ENCODE results near the gene NSG1.

NSG1 gene

GRCh38 chr4:4396628-4397440 is 9.9 kb downstream of the NSG1 start:
- ATAC-seq = no peak

- no peak for ATAC-seq
Measured at GRCh38 chr4:4397441-4397819, 10.5 kb downstream of the NSG1 start.

- ATAC-seq = no peak
Measured at GRCh38 chr4:4398430-4398829, 11.5 kb downstream of the NSG1 start.

GRCh38 chr4:4401036-4401435 is 14.1 kb downstream of the NSG1 start:
- ATAC-seq = no peak

- ATAC-seq = no peak
Measured at GRCh38 chr4:4402966-4403365, 16.1 kb downstream of the NSG1 start.

GRCh38 chr4:4405358-4405962 is 18.6 kb downstream of the NSG1 start:
- ATAC-seq = no peak

GRCh38 chr4:4406455-4407298 is 19.8 kb downstream of the NSG1 start:
- no peak for ATAC-seq

GRCh38 chr4:4407299-4408131 is 20.6 kb downstream of the NSG1 start:
- ATAC-seq = no peak

GRCh38 chr4:4408132-4408523 is 21.2 kb downstream of the NSG1 start:
- no peak for ATAC-seq

GRCh38 chr4:4408576-4409335 is 21.9 kb downstream of the NSG1 start:
- ATAC-seq = no peak

GRCh38 chr4:4409416-4410115 is 22.7 kb downstream of the NSG1 start:
- no peak for ATAC-seq

GRCh38 chr4:4410271-4410670 is 23.4 kb downstream of the NSG1 start:
- no peak for ATAC-seq

- no peak for ATAC-seq
Measured at GRCh38 chr4:4411906-4412305, 25.0 kb downstream of the NSG1 start.

GRCh38 chr4:4412641-4413372 is 25.9 kb downstream of the NSG1 start:
- no peak for ATAC-seq

GRCh38 chr4:4413373-4413725 is 26.4 kb downstream of the NSG1 start:
- ATAC-seq = no peak

GRCh38 chr4:4413806-4414205 is 26.9 kb downstream of the NSG1 start:
- no peak for ATAC-seq

GRCh38 chr4:4415107-4415805 is 28.4 kb downstream of the NSG1 start:
- ATAC-seq = no peak

GRCh38 chr4:4415806-4416805 is 29.2 kb downstream of the NSG1 start:
- ATAC-seq = no peak

- ATAC-seq = no peak
Measured at GRCh38 chr4:4416981-4417380, 30.1 kb downstream of the NSG1 start.

Measured in activated CD4-positive, CD25-positive, alpha-beta regulatory T cell treated with anti-CD3 and anti-CD28 coated beads, Interleukin-2, amount 50 U/mL, for 24 hours (primary cell).